Measurements from ENCODE around the gene ADCY1. TPM values are rescaled to one million over a fixed set of nuclear protein-coding genes. Genes with fewer than 3 reads are reported as not detected.

Gene ADCY1
- total RNA-seq, 1 experiment from 2014 or later = not detected

DNA sequence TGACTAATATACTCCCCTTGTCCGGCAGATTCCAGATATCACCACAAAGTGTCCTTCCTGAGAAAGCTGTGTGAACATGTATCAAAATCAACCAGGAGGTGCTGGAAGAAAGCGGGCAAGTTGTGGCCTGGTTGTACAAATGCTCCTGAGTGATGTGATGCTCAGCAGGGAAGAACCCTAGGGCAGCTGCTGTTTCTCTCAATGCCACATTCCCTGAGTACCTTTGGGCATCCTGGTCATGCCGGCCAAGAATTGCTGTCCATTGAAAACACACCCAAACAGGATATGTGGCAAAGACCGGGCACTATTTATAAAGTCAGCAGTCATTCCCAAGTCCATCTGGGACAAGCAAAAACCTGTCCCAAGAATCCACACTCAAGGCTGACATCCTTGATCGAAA lies 7.8 kb upstream of the ADCY1 start:
- DNase-seq = no peak
- no TSS peak for BruUV-seq (replicated peaks)
- Histone ChIP-seq H3K4me2 (no peak overlapping the region), H3K4me1 (replicated peaks; ENCODE audit: insufficient read depth) (no peaks in the 10 kb centered on the region), H3K9me2 (ENCODE audit: insufficient read depth) (no peaks in the 10 kb centered on the region), H3K27ac (no peak overlapping the region), H3K27me3 (ENCODE audit: insufficient read depth, low read depth) (peaks cover 98% of the 10 kb centered on the region), H2AFZ (no peak overlapping the region), H3K36me3 (ENCODE audit: low read depth) (no peaks in the 10 kb centered on the region), H3F3A (ENCODE audit: insufficient read depth, low read depth) (no peaks in the 10 kb centered on the region), H3K4me3 (no peak overlapping the region), H4K20me1 (ENCODE audit: insufficient read depth) (no peaks in the 10 kb centered on the region), H3K79me2 (ENCODE audit: low read depth) (no peaks in the 10 kb centered on the region), H3K9me3 (ENCODE audit: insufficient read depth, low read depth) (no peaks in the 10 kb centered on the region)
- TF ChIP-seq, protein P1, sequence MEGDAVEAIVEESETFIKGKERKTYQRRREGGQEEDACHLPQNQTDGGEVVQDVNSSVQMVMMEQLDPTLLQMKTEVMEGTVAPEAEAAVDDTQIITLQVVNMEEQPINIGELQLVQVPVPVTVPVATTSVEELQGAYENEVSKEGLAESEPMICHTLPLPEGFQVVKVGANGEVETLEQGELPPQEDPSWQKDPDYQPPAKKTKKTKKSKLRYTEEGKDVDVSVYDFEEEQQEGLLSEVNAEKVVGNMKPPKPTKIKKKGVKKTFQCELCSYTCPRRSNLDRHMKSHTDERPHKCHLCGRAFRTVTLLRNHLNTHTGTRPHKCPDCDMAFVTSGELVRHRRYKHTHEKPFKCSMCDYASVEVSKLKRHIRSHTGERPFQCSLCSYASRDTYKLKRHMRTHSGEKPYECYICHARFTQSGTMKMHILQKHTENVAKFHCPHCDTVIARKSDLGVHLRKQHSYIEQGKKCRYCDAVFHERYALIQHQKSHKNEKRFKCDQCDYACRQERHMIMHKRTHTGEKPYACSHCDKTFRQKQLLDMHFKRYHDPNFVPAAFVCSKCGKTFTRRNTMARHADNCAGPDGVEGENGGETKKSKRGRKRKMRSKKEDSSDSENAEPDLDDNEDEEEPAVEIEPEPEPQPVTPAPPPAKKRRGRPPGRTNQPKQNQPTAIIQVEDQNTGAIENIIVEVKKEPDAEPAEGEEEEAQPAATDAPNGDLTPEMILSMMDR (conservative IDR thresholded peaks at IDR 0.05) = no peak
- no peak; the same call in 1 of the 2 replicates for TF ChIP-seq EZH2 (IDR thresholded peaks at IDR 0.05; ENCODE audit: low read depth)
- intact Hi-C loops (cut with micrococcal nuclease; ENCODE audit: unreplicated experiment) = no loop called here
- ChIA-PET CTCF (interaction anchor here (0.5 kb wide), 1 partner anchor 1700 kb away, joined by 4 read pairs; no protein-coding TSS in a partner anchor), POLR2A (ENCODE audit: unreplicated experiment) (no interaction called here)

DNA sequence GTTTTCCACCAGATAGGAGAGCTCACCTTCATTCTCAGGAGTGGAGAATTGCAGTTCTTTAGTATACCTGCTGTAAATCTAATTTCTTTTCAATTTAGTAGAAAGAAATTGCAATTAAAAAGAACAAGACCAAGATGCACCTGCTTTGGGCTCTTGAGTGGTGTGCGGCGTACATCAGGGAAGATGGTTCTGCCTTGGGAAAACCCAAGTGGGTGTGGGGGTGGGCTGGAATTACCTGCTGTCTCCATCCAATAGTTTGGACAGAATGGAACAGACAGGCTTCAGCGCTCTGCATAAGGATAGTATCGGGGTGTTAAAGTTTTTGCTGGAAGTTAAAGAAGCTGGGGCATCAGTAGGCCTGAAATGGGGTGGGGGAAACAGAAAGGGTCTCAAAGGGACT lies 7.2 kb upstream of the ADCY1 start:
- ChIA-PET CTCF (no interaction called here), POLR2A (ENCODE audit: unreplicated experiment) (no interaction called here)
- Histone ChIP-seq H3K79me2 (ENCODE audit: low read depth) (no peaks in the 10 kb centered on the region), H3K9me3 (ENCODE audit: insufficient read depth, low read depth) (no peaks in the 10 kb centered on the region), H3K9me2 (ENCODE audit: insufficient read depth) (no peaks in the 10 kb centered on the region), H3K27ac (no peak overlapping the region), H2AFZ (no peak overlapping the region), H3K4me2 (no peak overlapping the region), H3F3A (ENCODE audit: insufficient read depth, low read depth) (no peaks in the 10 kb centered on the region), H3K36me3 (ENCODE audit: low read depth) (no peaks in the 10 kb centered on the region), H3K4me3 (no peak overlapping the region), H3K27me3 (ENCODE audit: insufficient read depth, low read depth) (peaks cover 98% of the 10 kb centered on the region), H4K20me1 (ENCODE audit: insufficient read depth) (no peaks in the 10 kb centered on the region), H3K4me1 (replicated peaks; ENCODE audit: insufficient read depth) (no peaks in the 10 kb centered on the region)
- BruUV-seq (replicated peaks) = no TSS peak
- intact Hi-C loops (cut with micrococcal nuclease; ENCODE audit: unreplicated experiment) = no loop called here
- no peak for DNase-seq
- no peak for TF ChIP-seq EZH2 (IDR thresholded peaks at IDR 0.05; ENCODE audit: low read depth)
- TF ChIP-seq, protein P1 (conservative IDR thresholded peaks at IDR 0.05) = no peak

DNA sequence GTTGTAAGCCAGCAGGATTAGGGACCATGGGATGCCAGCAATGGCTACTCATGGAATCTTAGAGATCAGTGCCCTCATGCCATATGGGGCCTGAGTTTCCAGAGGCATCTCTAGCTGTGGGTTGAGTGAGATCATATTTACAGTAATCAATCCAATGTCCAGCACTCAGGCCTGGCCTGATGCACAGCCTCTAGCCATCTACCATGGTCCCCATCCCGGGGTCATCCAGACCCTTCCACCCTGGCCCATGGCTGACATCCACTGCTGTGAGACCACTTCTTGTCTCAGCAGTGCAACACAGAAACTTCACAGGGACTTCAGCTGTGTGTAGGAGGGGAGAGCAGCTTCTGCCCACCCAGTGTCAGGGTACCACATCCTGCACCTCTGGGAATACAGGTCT lies 6.5 kb upstream of the ADCY1 start:
- no peak overlapping the region for H3K4me3 ChIP-seq
- no peaks in the 10 kb centered on the region for H4K20me1 ChIP-seq (ENCODE audit: insufficient read depth)
- no peak for DNase-seq
- no peaks in the 10 kb centered on the region for H3K9me2 ChIP-seq (ENCODE audit: insufficient read depth)
- ChIA-PET CTCF (no interaction called here), POLR2A (ENCODE audit: unreplicated experiment) (no interaction called here)
- no peak overlapping the region for H2AFZ ChIP-seq
- no peak overlapping the region for H3K27ac ChIP-seq
- no TSS peak for BruUV-seq (replicated peaks)
- no peaks in the 10 kb centered on the region for H3K36me3 ChIP-seq (ENCODE audit: low read depth)
- intact Hi-C loops (cut with micrococcal nuclease; ENCODE audit: unreplicated experiment) = no loop called here
- no peaks in the 10 kb centered on the region for H3F3A ChIP-seq (ENCODE audit: insufficient read depth, low read depth)
- TF ChIP-seq EZH2 (IDR thresholded peaks at IDR 0.05; ENCODE audit: low read depth) = no peak
- TF ChIP-seq, protein P1 (conservative IDR thresholded peaks at IDR 0.05) = no peak
- no peaks in the 10 kb centered on the region for H3K4me1 ChIP-seq (replicated peaks; ENCODE audit: insufficient read depth)
- H3K9me3 ChIP-seq (ENCODE audit: insufficient read depth, low read depth) = no peaks in the 10 kb centered on the region
- no peak overlapping the region for H3K4me2 ChIP-seq
- H3K79me2 ChIP-seq (ENCODE audit: low read depth) = no peaks in the 10 kb centered on the region
- peaks cover 100% of the 10 kb centered on the region for H3K27me3 ChIP-seq (ENCODE audit: insufficient read depth, low read depth)
